ENCODE measurements around the gene CAPN2. TPM values are rescaled to one million over a fixed set of nuclear protein-coding genes. Genes with fewer than 3 reads are reported as not detected.

CAPN2 gene
- total and polyA plus RNA-seq, 2 donors from 2014 or later: 175 to 276 TPM

GRCh38 chr1:223730479-223731132 lies 18.3 kb downstream of the CAPN2 start:
- peak in 3 of 5 donors; percentile 54 to 89 (median 89) for DNase-seq
- peaks cover 0 to 3% (median 0%) of the 10 kb centered on the region in 3 donors for H3K36me3 ChIP-seq (ENCODE audit: control insufficient read depth in 2 of 3, insufficient read depth in 3 of 3, low read length in 3 of 3)
- no peak for FAIRE-seq
- no peaks in the 10 kb centered on the region for H3K9me3 ChIP-seq (ENCODE audit: control insufficient read depth in 2 of 3, insufficient read depth in 1 of 3, low read length in 3 of 3)
- peak overlapping the region; percentile 83 to 87 for H3K27ac ChIP-seq (ENCODE audit: low read depth in 2 of 2, low read length in 2 of 2)
- peaks cover 12 to 60% (median 49%) of the 10 kb centered on the region in 3 donors for H3K4me1 ChIP-seq (ENCODE audit: control insufficient read depth in 2 of 3, insufficient read depth in 2 of 3, low read depth in 1 of 3, low read length in 3 of 3)
- no peaks in the 10 kb centered on the region for H3K27me3 ChIP-seq (ENCODE audit: control insufficient read depth, insufficient read depth, low read length)
- H3K4me3 ChIP-seq (ENCODE audit: low read length in 3 of 3): peak overlapping the region in 2 of 3 donors; percentile 5 to 9
- peak overlapping the region in 2 of 3 donors; percentile 13 to 37 for H3K9ac ChIP-seq (ENCODE audit: low read length in 3 of 3)
- no peak for TF ChIP-seq CTCF (IDR thresholded peaks at IDR 0.05; ENCODE audit: borderline replicate concordance, extremely low read depth, insufficient read depth)
- intact Hi-C loops (cut with DNase I): no loop called here

- DNase-seq: peak; percentile 56 to 94 (median 72)
Measured at GRCh38 chr1:223731133-223731770, 18.9 kb downstream of the CAPN2 start.

GRCh38 chr1:223732993-223733798 lies 20.9 kb downstream of the CAPN2 start:
- peak overlapping the region; percentile 68 to 75 for H3K27ac ChIP-seq (ENCODE audit: low read depth in 2 of 2, low read length in 2 of 2)
- FAIRE-seq (no peak), DNase-seq (peak in 1 of 5 donors; percentile 23)
- TF ChIP-seq CTCF (IDR thresholded peaks at IDR 0.05; ENCODE audit: borderline replicate concordance, extremely low read depth, insufficient read depth): no peak
- peaks cover 9 to 42% (median 32%) of the 10 kb centered on the region in 3 donors for H3K4me1 ChIP-seq (ENCODE audit: control insufficient read depth in 2 of 3, insufficient read depth in 2 of 3, low read depth in 1 of 3, low read length in 3 of 3)
- intact Hi-C loops (cut with DNase I): no loop called here
- peak overlapping the region in 2 of 3 donors; percentile 20 to 72 for H3K9ac ChIP-seq (ENCODE audit: low read length in 3 of 3)
- H3K4me3 ChIP-seq (ENCODE audit: low read length in 3 of 3): no peak overlapping the region
- H3K9me3 ChIP-seq (ENCODE audit: control insufficient read depth in 2 of 3, insufficient read depth in 1 of 3, low read length in 3 of 3): no peaks in the 10 kb centered on the region
- H3K27me3 ChIP-seq (ENCODE audit: control insufficient read depth, insufficient read depth, low read length): no peaks in the 10 kb centered on the region
- H3K36me3 ChIP-seq (ENCODE audit: control insufficient read depth in 2 of 3, insufficient read depth in 3 of 3, low read length in 3 of 3): peaks cover 0 to 3% (median 0%) of the 10 kb centered on the region in 3 donors

More at GRCh38 chr1:223731133-223731770, 18.9 kb downstream of the CAPN2 start:
- peak overlapping the region in 2 of 3 donors; percentile 7 to 9 for H3K4me3 ChIP-seq (ENCODE audit: low read length in 3 of 3)
- peaks cover 0 to 3% (median 0%) of the 10 kb centered on the region in 3 donors for H3K36me3 ChIP-seq (ENCODE audit: control insufficient read depth in 2 of 3, insufficient read depth in 3 of 3, low read length in 3 of 3)
- no peaks in the 10 kb centered on the region for H3K27me3 ChIP-seq (ENCODE audit: control insufficient read depth, insufficient read depth, low read length)
- H3K4me1 ChIP-seq (ENCODE audit: control insufficient read depth in 2 of 3, insufficient read depth in 2 of 3, low read depth in 1 of 3, low read length in 3 of 3): peaks cover 12 to 56% (median 46%) of the 10 kb centered on the region in 3 donors
- peak overlapping the region; percentile 83 to 87 for H3K27ac ChIP-seq (ENCODE audit: low read depth in 2 of 2, low read length in 2 of 2)
- TF ChIP-seq CTCF (IDR thresholded peaks at IDR 0.05; ENCODE audit: borderline replicate concordance, extremely low read depth, insufficient read depth): no peak
- H3K9me3 ChIP-seq (ENCODE audit: control insufficient read depth in 2 of 3, insufficient read depth in 1 of 3, low read length in 3 of 3): no peaks in the 10 kb centered on the region
- peak overlapping the region in 1 of 3 donors; percentile 13 for H3K9ac ChIP-seq (ENCODE audit: low read length in 3 of 3)
- FAIRE-seq: no peak
- intact Hi-C loops (cut with DNase I): no loop called here

All from kidney (tissue), 14 donors.